Stomach (tissue), 4 donors: ENCODE measurements around the gene AGPS.

Experiments
- POLR2A ChIP-seq, 4 donors: fragments of 450-650 bp; IDR thresholded peaks; one replicate each; pipeline ENCODE4 v1.6.1; 2016; ENCODE audit warnings: antibody characterized with exemption in 4 of 4, control low read depth in 2 of 4, mild to moderate bottlenecking in 1 of 4, moderate library complexity in 1 of 4
- TF ChIP-seq, protein P1 (sequence below), 7 experiments: fragments of 450-650 bp in 4 of 7; fragments of 200-600 bp in 3 of 7; sonication (generic) in 3 of 7; IDR thresholded peaks; one replicate each; pipeline ENCODE4 v1.5.1; 2016 to 2019; ENCODE audit warnings: antibody characterized with exemption in 7 of 7, control low read depth in 2 of 7, mild to moderate bottlenecking in 1 of 7

DNA sequence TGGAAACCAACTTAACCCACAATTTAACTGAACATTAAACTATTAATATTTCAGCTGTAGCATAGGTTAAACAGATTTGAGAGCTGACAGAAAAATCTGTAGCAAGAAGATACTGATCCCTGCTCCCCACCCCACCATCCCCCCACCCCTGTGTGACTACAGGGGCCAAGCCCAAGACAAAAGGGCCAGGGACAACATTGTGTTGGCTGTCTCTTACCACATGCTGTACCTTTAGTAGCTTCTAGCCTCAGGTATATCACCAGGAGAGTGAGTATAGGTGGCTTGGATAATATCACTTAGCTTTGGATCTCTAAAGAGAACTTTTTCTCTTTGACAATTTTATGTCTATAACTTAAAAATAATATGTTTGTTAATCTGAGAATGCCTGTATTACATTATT is 140.7 kb downstream of the AGPS start:
- TF ChIP-seq, protein P1, sequence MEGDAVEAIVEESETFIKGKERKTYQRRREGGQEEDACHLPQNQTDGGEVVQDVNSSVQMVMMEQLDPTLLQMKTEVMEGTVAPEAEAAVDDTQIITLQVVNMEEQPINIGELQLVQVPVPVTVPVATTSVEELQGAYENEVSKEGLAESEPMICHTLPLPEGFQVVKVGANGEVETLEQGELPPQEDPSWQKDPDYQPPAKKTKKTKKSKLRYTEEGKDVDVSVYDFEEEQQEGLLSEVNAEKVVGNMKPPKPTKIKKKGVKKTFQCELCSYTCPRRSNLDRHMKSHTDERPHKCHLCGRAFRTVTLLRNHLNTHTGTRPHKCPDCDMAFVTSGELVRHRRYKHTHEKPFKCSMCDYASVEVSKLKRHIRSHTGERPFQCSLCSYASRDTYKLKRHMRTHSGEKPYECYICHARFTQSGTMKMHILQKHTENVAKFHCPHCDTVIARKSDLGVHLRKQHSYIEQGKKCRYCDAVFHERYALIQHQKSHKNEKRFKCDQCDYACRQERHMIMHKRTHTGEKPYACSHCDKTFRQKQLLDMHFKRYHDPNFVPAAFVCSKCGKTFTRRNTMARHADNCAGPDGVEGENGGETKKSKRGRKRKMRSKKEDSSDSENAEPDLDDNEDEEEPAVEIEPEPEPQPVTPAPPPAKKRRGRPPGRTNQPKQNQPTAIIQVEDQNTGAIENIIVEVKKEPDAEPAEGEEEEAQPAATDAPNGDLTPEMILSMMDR (IDR thresholded peaks at IDR 0.05): no peak
- TF ChIP-seq POLR2A (IDR thresholded peaks at IDR 0.05): no peak
